Fibroblast of the aortic adventitia (primary cell): ENCODE data around the gene ITM2B. TPM values are rescaled to one million over a fixed set of nuclear protein-coding genes. Genes with fewer than 3 reads are reported as not detected.
A peak's percentile ranks its signal among the peaks of the same experiment; 100 is the strongest.
"Not testable (repeated sequence)": the region's sequence is repeated elsewhere in the genome, so short reads cannot be mapped to it uniquely, and the experiment has no call there.

Source experiments
- DNase-seq: peaks from one replicate; pipeline ENCODE4 v3.0.0-alpha.2; 2010; ENCODE audit warnings: low read depth
- H3K4me3 ChIP-seq: 2 replicates; pipeline ENCODE4 v1.5.1; 2011; ENCODE audit warnings: low read depth, mild to moderate bottlenecking, control low read depth, low read length, moderate library complexity
- total RNA-seq: library from RNA; depleted of rRNA; stranded (reverse); fragments of >200 nt; gene quantifications from 2 replicates; pipeline ENCODE4 v1.2.3, GENCODE V29; 2012; ENCODE audit warnings: low replicate concordance
- TF ChIP-seq, protein P1 (sequence below): IDR thresholded peaks from 2 replicates; pipeline ENCODE4 v1.5.1; 2011; ENCODE audit warnings: mild to moderate bottlenecking, low read length, control low read depth, inconsistent platforms; ENCODE audit not compliant: insufficient read depth

Gene ITM2B
- total RNA-seq, 1 donor = 414 TPM

DNA sequence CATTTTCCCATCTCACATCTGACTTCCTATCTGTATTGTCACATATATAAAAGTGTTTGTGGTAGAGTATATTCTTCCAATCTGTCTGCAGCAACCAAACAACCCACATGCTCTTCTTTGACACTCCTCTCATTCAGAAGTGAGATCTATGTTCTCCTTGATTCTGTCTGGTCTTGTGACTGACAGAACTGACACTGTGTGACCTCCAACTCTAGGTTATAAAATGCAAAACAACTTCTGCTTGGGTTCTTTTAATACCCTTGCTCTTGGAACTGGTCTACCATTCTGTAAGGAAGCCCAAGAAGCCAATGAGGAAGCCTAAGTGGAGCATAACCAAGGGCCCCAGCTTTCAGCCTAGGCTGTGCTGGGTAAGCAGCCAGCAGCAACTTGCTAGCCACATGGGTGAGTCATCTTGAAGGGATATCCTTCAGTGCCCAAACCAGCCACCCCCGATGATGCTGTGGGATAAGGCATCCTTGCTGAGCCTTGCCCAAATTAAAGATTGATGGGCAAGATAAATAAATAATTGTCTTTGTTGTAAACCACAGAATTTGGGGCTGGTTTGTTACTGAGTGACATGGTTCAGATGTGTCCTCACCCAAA, 18.4 kb upstream of the ITM2B start:
- H3K4me3 ChIP-seq = no peak overlapping the region
- TF ChIP-seq, protein P1, sequence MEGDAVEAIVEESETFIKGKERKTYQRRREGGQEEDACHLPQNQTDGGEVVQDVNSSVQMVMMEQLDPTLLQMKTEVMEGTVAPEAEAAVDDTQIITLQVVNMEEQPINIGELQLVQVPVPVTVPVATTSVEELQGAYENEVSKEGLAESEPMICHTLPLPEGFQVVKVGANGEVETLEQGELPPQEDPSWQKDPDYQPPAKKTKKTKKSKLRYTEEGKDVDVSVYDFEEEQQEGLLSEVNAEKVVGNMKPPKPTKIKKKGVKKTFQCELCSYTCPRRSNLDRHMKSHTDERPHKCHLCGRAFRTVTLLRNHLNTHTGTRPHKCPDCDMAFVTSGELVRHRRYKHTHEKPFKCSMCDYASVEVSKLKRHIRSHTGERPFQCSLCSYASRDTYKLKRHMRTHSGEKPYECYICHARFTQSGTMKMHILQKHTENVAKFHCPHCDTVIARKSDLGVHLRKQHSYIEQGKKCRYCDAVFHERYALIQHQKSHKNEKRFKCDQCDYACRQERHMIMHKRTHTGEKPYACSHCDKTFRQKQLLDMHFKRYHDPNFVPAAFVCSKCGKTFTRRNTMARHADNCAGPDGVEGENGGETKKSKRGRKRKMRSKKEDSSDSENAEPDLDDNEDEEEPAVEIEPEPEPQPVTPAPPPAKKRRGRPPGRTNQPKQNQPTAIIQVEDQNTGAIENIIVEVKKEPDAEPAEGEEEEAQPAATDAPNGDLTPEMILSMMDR = no peak
- DNase-seq = no peak

GRCh38 chr13:48215511-48216203, 17.3 kb upstream of the ITM2B start:
- peak; percentile 40 for DNase-seq
- H3K4me3 ChIP-seq = not testable (repeated sequence)

GRCh38 chr13:48216204-48216711, 16.7 kb upstream of the ITM2B start:
- TF ChIP-seq, protein P1 = no peak
- no peak overlapping the region for H3K4me3 ChIP-seq
- no peak for DNase-seq

GRCh38 chr13:48220592-48220980, 12.4 kb upstream of the ITM2B start:
- H3K4me3 ChIP-seq = no peak overlapping the region
- no peak for DNase-seq
- TF ChIP-seq, protein P1 = no peak

DNA sequence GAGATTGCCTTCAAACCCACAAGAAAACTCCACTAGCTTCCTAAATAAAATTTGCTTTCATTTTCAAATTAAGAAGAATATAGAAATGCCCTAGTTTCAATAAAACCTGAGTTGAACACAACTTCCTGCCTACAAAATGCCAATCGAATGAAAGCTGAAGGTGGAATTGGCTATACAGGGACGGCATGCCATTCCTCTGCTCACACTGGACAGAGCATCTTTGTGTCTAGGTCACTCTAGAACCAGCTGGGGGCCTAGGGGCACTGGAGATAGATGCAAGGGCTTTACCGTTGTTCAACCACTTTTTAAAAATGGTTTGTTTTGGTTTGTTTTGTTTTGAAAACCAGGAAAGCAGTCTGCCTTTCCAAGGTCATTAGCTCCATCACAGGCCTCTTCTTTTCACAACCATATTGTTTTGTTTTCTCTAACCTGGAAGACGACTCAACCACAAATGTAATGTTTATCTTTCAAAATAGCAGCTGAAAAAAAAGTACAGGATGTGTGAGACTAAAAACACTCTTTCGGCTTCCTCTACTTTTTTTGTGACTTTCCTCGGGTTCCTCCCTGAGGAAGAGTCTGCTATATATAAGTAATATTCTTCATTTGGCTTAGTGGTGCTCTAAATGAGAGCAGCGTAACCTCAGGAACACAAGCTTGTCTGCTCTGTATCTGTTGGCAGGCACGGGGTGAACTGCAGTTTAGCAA, 11.9 kb upstream of the ITM2B start:
- DNase-seq = no peak
- TF ChIP-seq, protein P1 = no peak

DNA sequence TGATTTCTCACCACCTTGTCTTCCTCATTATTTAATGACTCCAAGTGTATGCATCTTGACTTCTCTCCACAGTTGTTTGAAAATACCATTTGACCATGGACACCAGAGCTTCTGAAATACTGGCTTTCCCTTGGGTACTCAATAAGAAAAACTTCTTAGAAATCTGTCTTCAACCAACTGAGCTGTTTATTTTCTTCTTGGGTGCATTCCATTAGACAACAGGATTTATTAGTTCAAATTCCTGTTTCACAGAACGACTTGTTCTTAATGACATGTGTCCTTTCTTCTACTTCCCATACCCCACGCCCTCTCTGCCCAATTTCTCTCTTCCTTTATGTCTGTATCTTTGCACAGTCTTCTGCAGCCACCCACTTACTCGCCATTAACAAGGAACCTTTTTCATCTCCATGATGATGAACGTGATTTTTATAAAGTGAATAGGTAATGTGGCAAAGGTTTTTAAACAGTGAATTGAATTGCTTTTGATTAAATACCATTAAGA, 11.3 kb upstream of the ITM2B start:
- H3K4me3 ChIP-seq = no peak overlapping the region

More for the DNA sequence above, 11.9 kb upstream of the ITM2B start:
- H3K4me3 ChIP-seq = no peak overlapping the region

More for the DNA sequence above, 11.3 kb upstream of the ITM2B start:
- TF ChIP-seq, protein P1 = no peak
- no peak for DNase-seq
